Occipital lobe (tissue), 2 donors: ENCODE data around the gene TIMM8B. TPM values are rescaled to one million over a fixed set of nuclear protein-coding genes. Genes with fewer than 3 reads are reported as not detected.
"Not testable (repeated sequence)": the region's sequence is repeated elsewhere in the genome, so short reads cannot be mapped to it uniquely, and the experiment has no call there.

Experiments used
- DNase-seq: peaks from one replicate; lab custom pipeline; 2025; lab: John Stamatoyannopoulos, UW
- total RNA-seq: library from RNA; depleted of rRNA; stranded (reverse); fragments of >200 nt; gene quantifications from one replicate; pipeline ENCODE4 v1.2.3, GENCODE V29; 2014

The TIMM8B gene, protein sequence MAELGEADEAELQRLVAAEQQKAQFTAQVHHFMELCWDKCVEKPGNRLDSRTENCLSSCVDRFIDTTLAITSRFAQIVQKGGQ
- 57.4 TPM for total RNA-seq

- peak; percentile 91 for DNase-seq
These were observed at the start of gene TIMM8B, which contains the start of gene SDHD for GRCh38 chr11:112086422-112087191. TSS of gene TIMM8B (minus strand) at chr11:112086756. CDS start at chr11:112086723, 33 bp downstream. TSS of gene SDHD (plus strand) at chr11:112086873. CDS start at chr11:112086908, 35 bp downstream.

DNA sequence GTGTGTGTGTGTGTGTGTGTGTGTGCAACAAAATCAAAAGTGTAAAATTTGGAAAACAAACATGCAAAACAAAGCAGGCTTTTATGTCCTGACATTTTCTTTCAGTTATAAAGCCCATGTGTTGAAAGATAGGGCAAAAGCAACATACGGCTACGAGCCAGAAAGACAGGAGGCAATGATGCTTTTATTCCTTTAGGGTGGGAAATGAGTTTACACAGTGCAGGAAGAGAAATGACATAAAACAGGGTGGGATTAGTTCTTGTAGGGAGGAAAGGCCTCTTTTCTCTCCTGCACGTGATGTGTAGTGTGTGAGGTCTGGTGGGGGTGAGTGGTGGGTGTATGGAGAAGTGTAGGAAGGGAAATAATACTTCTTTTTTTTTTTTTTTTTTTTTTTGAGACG lies 47.9 kb upstream of the TIMM8B start:
- DNase-seq, result no peak

GRCh38 chr11:112132737-112133136 lies 46.2 kb upstream of the TIMM8B start:
- DNase-seq, result no peak

- DNase-seq, result no peak
These were observed 43.1 kb upstream of the TIMM8B start for GRCh38 chr11:112129656-112130055.

DNA sequence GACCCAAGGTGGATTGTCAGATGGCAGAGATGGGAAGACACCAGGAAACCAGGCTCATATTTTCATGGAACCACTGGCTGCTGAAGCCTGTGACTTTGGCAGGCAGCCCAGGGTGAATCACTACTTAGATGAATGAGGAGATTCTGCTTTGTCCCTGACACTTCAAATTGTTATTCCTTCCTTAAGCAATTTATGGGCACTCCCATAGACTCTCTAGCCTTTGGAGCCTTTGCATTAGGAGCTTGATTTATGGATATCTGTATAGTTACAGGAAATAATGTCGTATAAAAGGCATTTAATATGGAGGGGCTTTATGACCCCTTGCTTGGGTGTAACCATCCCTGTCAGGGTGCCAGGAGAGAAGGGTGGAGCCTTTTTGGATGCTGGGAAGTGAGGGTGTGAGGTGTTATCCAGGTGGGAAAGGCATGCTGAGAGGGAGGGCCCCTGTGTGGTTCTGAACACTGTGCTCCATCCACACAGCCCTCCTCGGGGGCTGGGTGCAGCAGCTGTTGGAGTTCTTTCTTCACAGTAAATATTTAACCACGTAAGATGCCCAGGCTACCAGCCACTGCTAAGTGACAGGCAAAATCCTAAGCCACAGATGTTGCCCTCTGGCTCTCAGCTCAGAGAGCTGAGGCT lies 42.0 kb upstream of the TIMM8B start:
- no peak for DNase-seq

DNA sequence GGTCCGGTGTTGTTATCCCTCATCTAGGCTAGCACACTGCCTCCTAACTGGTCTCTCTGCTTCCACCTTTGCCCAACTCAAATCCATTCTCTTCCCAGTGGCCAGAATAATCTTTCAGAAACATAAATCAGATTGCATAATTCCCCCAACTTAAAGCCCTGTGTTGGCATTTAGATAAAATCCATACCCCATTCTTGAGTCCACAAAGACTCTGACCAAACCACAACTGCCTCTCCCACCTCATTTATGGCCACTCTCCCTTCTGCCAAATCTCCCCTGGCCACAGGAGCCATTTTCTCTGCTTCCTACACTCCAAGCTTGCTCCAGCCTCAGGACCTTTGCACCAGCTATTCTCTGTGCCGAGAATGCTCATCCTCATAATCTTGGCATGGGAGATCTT lies 40.5 kb upstream of the TIMM8B start:
- no peak for DNase-seq

GRCh38 chr11:112123129-112123528 lies 36.6 kb upstream of the TIMM8B start:
- DNase-seq, result no peak

DNA sequence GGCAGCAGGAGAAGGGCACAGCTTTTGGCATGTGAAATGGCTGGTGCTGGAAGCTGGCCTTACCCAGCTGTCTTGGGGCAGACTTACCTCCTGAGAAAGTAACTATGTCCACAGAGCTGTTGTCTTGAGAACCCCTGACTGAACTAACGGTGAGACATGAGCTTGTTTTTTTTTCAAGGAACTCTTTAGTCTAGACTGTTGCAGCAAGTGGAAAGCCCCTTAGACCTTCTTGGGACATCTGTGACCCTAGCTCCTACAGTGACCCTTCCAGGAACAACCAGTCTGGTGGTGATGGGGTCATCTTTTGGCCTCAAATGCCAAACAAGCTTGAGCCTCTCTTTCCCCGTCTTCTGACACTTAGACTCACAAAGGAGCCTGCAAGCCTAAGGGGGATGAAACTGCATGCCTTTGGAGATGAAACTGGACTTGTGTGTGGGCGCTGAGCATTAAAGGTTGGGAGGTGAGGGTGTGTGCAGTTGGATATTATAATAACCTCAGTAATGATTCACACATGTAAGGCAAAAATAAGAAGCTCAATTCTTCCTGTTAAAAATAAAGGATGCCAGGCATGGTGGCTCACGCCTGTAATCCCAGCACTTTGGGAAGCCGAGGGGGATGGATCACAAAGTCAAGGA lies 35.5 kb upstream of the TIMM8B start:
- no peak for DNase-seq

DNA sequence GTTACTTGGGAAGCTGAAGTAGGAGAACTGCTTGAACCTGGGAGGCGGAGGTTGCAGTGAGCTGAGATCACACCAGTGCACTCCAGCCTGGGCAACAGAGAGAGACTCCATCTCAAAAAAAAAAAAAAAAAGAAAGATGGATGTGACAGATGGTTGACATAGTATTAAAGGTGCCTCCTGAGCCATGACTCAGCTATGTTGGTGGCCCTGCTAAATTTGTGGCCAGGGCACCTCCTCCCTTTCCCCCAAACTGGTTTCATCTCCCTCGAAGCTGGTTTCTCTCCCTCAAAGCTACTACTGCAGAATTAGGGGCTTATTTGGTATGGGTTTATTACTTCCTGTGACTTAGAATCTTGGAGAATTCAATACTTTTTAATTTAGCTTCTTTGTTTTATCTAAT lies 31.6 kb upstream of the TIMM8B start:
- no peak for DNase-seq

DNA sequence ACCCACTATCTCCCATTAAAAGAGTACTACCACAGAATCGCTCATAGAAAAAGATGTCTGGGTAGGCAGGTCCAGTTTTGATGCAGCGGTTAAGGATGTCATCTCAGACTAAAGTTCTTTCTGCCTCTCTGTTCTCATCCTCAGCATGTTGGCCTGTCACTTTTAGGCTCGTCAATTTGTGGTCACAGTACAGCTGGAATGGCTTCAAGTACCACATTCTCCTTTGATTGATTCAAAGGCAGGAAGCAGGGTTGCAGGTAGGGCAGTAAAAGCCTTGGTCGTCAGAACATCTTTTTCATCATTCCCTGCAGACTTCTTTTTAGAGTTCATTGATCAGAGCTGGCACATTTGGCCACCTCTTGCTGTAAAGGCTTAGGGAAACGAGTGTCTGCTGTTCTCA lies 28.8 kb upstream of the TIMM8B start:
- DNase-seq, result no peak

DNA sequence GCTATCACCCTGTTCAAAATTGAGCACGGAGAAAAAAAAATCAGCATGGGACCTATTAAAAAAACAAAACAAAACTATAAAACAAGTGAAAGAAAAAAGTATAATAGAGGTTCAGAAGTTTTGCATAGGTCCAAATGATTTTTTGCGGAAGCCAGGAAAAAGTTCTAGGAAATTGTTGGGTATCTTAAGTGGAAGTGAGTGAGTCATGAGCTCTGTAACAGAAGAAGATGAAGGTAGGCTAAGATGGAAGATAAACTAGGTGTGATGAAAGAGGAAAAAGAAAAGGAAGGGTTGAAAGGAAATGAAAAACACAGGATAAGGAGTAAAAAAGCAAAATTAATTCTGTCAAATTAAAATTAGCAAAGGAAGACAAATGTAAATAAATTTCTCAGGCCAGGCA lies 27.9 kb upstream of the TIMM8B start:
- DNase-seq, result no peak

DNA sequence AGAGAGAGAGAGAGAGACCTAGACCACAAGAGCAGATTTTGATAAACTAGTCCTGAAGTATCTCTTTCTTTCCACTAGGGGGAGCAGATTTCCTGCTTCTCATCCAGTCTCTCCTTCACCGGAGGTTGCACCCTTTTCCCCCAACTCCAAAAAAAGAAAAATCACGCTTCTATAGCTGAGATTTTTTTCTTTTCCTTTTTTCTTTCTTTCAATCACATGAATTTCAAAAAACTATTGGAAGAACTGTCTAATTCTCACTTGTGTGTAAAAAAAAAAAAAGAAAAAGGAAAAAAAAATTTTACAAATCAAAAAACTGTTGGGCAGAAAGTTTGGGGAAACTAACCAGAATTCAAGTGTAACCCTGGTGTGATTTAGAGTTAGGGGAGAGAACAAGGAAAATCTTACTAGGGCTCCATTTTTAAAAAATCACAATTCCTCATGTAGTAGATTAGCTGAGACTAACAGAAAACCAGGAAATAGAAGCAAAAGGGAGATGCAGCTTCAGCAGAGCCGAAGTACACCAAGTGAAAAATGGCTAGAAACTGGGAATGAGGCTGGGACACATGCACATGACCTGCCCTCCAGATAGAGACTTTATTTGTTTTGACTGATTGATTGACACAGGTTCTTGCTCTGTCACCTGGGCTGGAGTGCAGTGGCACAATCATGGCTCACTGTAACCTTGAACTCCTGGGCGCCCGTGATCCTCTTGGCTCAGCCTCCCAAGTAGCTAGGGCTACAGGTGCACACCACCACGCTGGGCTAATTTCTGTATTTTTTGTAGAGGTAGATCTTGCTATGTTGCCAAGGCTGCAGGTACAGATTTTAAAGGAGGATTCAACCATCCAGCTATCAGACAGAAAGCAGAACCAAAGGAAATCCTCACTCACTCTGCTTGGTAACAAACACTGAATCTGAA lies 27.2 kb upstream of the TIMM8B start:
- no peak for DNase-seq

DNA sequence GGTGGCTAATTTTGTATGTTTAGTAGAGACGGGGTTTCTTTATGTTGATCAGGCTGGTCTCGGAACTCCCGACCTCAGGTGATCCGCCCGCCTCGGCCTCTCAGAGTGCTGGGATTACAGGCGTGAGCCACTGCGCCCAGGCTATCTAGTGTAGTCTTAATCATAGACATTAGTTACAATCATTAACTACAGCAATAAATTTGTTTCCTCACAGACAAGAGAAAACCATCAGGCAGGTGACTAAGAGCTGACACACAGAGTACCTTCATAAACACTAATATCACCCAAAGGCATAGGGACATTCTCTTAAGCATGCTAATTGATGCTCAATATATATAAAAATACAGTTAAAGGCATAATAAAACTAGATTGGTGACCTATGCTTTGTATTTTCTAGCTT lies 19.5 kb upstream of the TIMM8B start:
- DNase-seq, result no peak

DNA sequence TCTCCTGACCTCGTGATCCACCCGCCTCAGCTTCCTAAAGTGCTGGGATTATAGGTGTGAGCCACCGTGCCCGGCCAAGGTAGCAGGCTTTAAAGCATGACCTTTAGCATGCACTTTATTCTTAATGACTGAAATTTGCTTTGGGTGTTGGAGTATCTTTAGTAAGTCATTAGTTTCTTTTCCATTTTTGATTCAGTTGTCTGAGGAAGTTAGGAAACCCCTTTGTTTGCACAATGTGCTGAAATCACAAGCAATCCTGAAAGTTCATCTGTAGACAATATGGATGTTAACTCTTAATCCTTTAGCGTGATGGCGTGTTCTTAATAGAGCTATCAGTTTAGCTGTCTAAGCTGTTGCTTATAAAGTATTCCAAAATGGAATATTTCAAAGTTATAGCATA lies 16.9 kb upstream of the TIMM8B start:
- no peak for DNase-seq

DNA sequence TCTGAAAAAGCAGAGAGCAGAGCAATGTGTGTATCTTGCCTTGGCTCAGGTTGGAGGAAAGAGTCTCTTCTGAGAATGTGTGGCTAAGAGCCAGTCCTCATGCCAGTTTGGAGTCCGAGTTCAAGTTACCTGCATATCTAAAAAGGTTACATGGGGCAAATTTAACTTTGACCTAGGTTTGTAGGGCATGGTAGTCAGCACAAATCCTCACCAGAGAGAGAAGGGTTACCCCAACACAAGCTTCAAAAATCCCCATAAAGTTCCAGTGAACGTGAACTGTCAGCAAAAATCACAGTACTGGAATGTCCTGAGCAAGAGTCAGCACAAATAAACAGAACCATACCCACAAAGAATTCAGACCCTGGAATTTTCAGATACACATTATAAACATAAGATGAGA lies 13.9 kb upstream of the TIMM8B start:
- DNase-seq, result no peak

DNA sequence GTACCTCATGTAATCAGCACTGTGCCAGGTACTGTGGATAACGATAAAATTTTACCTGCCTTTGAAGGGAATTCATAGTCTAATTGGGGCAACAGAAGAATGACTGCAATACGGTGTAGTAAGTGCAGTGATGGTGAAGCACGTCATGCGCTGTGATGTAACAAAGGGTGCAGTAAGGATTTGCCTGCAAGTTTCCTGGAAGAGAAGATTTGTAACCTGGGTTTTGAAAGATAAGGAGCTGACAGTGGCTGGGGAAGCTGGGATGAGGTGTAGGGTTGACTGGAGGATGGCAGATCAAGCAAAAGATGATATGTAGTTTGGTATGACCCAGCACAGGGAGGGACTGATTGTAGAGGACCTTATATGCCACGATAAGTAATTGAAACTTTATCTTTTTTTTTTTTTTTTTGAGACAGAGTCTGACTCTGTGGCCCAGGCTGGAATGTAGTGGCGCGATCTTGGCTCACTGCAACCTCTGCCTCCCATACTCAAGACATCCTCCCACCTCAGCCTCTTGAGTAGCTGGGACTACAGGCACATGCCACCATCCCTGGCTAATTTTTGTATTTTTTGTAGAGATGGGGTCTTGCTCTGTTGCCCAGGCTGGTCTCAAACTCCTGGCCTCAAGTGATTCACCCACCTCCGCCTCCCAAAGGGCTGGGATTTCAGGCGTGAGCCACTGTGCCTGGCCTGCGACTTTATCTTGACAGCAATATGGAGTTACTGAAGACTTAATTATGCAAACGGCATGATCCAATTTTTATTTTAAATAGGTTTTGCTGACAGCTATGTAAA lies 11.4 kb upstream of the TIMM8B start:
- DNase-seq, result no peak

- DNase-seq, result no peak
These were observed 9.6 kb upstream of the TIMM8B start for GRCh38 chr11:112096194-112096593.

DNA sequence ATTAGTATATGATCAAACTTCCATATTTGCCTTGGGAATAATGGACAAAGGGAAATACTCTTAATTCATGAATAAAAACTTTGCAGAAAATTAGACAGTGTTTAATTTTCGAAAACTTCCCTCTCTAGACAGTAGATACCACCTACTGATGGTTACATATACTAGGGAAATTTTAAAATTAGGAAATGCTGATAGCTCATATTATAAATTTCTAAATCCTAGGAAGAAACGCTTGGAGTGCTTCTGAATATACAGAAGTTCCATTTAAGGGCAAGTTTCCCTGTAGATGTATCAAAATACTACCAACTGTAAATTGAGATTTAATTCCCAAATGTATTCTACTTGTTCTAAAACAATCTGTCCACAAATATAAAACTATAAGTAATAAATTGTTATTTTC lies 8.7 kb upstream of the TIMM8B start:
- DNase-seq, result not testable (repeated sequence)

DNA sequence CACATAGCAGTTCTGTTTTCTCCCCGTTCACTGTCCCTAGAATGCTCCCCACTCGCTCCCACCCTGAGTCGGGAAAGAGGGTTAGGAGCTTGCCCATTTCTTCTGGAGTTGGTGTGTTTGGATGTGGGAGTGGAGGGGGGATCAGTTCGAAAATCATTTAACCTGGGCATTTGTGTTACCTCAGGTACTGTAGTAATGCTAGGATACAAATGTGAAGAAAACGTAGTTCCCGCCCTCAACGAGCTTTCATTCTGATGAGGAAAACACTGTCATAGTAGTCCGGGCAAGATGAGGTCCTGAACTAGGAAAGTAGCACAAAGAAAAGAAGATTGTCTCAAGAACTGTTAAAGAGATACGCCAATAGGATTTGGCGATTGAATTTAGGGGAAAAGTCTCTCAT lies 656 bp upstream of the TIMM8B start:
- DNase-seq, result no peak

GRCh38 chr11:112085822-112086421 lies 634 bp downstream of the TIMM8B start:
- no peak for DNase-seq
